ENCODE results near the gene METTL16.

The METTL16 gene

DNA sequence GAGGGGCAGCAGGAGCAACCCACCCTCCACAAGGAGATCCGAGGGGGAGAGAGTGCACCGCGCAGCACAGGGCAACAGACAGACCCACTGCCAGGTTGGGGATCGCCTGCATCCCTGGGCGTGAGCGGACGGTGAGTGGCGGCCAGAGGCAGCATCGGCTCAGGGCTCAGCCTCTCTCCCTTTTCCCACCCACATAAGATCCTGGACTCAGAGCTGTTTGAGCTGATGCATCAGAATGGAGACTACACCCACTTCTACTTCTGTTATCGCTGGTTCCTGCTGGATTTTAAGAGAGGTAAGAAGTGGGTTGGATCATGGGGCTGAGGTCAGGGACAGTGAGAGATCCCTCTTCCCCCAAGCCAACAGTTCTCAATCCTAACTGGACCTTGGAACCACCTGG lies 134.0 kb downstream of the METTL16 start:
- H3K4me3 ChIP-seq (ENCODE audit: control insufficient read depth, low read depth, low read length) = no peak overlapping the region
- no peak for DNase-seq (ENCODE audit: low read depth)
- no peak for TF ChIP-seq CTCF (IDR thresholded peaks at IDR 0.05; ENCODE audit: control insufficient read depth, insufficient read depth, low read depth, low read length, missing control alignments)

GRCh38 chr17:2376107-2376506 lies 135.6 kb downstream of the METTL16 start:
- no peak for TF ChIP-seq CTCF (IDR thresholded peaks at IDR 0.05; ENCODE audit: control insufficient read depth, insufficient read depth, low read depth, low read length, missing control alignments)
- no peak for DNase-seq (ENCODE audit: low read depth)
- H3K4me3 ChIP-seq (ENCODE audit: control insufficient read depth, low read depth, low read length) = no peak overlapping the region

DNA sequence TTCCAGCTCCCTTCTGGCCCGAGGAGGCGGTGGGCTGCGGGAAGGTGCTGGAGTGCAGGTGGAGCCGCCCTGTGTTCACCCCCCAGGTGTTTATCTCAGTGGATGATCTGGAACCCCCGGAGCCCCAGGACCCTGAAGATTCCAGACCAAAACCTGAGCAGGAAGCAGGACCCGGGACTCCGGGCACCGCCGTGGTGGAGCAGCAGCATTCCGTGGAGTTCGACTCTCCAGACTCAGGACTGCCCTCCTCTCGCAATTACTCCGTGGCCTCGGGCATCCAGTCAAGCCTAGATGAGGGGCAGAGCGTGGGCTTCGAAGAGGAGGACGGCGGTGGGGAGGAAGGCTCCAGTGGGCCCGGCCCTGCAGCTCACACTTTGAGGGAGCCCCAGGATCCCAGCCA lies 136.3 kb downstream of the METTL16 start:
- no peak for DNase-seq (ENCODE audit: low read depth)
- TF ChIP-seq CTCF (IDR thresholded peaks at IDR 0.05; ENCODE audit: control insufficient read depth, insufficient read depth, low read depth, low read length, missing control alignments) = no peak
- H3K4me3 ChIP-seq (ENCODE audit: control insufficient read depth, low read depth, low read length) = no peak overlapping the region

DNA sequence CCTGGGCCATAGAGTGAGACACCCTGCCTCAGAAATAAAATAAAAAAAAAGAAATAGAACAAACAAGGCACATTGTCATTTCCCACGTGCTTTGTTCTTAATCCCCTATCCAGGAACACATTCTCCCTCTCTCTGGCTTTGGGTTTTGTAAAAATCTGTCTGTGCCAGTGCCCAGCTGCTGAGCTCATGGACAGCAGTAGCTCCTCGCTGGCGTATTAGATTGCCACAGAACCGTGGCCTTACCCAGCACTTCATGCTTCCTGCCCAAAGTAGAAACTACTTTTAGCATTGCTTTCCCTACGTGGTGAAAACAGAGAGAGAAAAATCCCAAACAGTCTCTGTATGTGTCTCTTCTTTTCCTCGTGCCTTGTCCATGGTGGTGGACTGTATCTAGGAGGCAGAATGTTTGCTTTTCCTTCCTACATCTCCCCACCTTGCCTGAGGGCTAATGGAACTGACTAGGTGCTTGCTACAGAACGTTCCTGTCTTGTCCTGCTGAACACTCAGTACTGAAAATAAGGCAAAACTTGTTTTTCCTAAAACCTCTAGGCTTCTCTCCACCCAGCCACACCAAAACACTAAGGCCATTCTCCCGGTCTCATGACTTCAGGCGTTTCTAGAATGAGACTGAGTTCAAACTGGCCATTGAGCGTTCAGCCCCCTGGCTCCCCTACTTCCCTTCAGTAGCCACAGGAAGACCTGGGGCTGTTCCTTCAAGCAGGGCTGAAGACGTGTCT lies 137.0 kb downstream of the METTL16 start:
- no peak overlapping the region for H3K4me3 ChIP-seq (ENCODE audit: control insufficient read depth, low read depth, low read length)
- TF ChIP-seq CTCF (IDR thresholded peaks at IDR 0.05; ENCODE audit: control insufficient read depth, insufficient read depth, low read depth, low read length, missing control alignments) = no peak
- no peak for DNase-seq (ENCODE audit: low read depth)

- no peak for TF ChIP-seq CTCF (IDR thresholded peaks at IDR 0.05; ENCODE audit: control insufficient read depth, insufficient read depth, low read depth, low read length, missing control alignments)
- H3K4me3 ChIP-seq (ENCODE audit: control insufficient read depth, low read depth, low read length) = no peak overlapping the region
- DNase-seq (ENCODE audit: low read depth) = no peak
Observed at GRCh38 chr17:2373179-2373578, 138.5 kb downstream of the METTL16 start.

GRCh38 chr17:2372681-2373080 lies 139.0 kb downstream of the METTL16 start:
- TF ChIP-seq CTCF (IDR thresholded peaks at IDR 0.05; ENCODE audit: control insufficient read depth, insufficient read depth, low read depth, low read length, missing control alignments) = no peak
- no peak for DNase-seq (ENCODE audit: low read depth)

More at GRCh38 chr17:2372681-2373080, 139.0 kb downstream of the METTL16 start:
- H3K4me3 ChIP-seq (ENCODE audit: control insufficient read depth, low read depth, low read length) = no peak overlapping the region

All from AG09309 (cell line).